Measurements from ENCODE around the gene MRPL39. TPM values are rescaled to one million over a fixed set of nuclear protein-coding genes. Genes with fewer than 3 reads are reported as not detected.

The MRPL39 gene
- total RNA-seq, 1 donor from 2014 or later, result 29.1 TPM

DNA sequence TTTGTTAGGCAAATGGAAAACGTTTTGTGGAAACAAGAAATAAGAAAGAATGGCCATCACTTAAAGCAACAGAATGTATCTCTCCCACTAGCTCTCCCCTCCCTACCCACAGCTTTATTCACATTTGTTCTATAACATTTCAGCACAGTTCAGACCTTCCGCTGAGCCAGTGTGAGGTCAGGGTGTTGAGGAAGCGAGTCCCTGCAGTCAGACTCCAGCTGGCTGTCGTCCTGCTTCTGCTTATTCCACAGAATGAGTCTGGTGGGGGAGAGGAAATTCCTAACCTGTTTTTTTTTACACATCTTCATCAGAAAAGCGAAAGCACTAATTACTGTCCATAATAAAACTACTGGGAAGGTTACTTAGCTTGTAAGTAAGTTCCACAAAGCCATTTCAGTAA, 39.0 kb downstream of the MRPL39 start:
- peak; percentile 77 to 89 for DNase-seq (ENCODE audit: low read depth in 2 of 2)

DNA sequence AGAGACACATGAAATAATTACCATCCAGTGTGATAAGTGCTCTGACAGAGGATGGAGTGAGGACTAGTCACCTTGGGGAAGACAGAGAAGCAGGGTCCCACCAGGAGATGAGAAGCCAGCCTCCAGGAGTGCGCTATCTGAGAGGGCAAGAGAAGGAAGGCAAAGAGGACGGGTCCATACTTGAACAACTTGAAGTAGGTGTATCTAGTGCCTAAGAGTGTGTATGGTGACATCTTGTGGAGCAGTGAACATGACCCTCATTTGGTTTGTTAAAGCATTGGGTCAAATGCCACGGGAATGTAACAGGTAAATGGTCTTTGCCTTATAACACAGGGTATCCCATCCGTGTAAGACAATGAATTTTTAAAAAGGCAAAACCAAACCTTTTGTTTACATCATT, 39.8 kb downstream of the MRPL39 start:
- no peak for DNase-seq (ENCODE audit: low read depth in 2 of 2)

DNA sequence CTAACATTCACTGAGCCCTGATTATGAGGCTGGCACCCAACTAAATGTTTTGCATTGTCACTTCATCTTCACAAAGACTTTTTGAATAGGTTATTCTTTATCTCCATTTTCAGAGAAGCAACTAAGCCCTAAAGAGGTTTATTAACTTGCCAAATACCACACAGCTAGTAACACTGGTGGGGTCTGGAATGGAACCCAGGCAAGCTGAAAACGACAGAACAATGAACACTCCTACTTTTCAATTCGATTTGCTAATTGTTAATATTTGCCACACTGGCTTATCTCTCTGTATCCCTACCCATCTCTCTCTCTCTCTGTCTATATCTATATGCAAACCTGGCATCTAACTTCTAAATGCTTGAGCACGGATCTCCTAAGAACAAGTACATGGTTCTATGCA, 40.6 kb downstream of the MRPL39 start:
- DNase-seq (ENCODE audit: low read depth in 2 of 2), result no peak

DNA sequence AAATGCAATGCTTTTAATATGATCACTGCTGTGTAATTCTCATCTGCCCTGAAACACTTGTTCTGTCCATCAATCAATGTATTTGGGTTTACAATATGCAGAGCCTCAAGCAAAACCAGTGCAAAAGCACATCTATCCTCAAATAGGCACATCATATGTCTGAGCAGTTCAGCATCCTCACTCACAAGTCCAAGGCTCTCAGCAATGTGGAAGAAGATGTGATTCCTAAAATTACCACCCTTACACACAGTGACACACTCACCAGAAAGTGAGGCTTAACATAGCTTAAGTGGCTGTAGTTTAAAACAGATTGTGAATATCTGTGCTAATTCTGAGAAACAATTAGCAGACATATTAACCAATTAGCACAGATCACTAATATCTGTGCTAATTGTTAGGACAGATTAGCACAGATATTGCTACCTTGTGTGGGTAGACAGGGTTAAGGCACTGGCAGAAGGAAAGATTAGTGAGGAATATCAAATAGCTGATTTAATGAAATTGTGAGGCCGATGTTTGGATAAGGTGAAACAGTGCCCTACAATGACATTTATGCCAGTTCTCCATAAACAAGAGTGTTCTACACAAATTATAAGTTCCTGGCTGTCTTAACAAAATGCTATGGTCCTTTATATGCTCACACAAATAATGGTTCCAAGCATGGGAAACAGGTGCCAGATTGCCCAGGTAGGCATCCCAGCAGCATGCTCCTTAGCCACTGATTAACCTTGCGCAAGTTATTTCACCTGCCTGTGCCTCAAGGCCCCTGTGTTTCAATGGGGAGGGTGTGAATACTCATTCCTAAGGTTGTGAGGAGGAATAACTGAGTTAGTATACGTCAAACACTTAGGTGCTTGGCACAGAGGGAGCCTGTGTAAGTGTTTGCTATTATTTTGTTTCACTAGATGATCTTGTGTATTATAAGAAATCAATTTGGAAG, 41.7 kb downstream of the MRPL39 start:
- DNase-seq (ENCODE audit: low read depth in 2 of 2), result no peak

DNA sequence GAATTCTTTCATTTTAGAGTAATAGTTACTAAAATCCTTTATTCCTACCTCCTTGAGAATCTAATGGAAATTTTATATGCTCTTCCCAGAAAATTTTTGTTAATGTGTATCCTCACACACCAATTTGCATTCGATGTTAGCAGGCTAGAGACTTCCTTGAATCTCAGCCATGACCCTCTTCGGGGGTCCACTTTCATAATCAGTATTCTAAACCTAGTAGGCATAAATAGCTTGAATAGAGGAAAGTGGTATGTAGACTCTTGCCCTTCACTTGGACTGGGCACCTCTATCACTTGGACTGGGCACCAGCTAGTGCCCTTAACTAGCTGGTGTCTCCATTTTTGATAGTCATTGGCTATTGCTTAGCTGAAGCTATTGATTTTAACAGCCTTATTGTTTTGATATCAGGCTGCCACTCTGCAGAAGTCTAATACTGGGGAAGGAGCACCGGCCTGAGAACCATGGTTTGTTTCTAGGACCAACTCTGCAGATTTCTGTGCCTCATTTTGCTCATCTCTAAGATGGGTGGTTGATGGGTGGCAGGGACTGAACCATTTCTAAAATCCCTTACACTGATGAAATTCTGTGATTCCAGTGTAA, 42.8 kb downstream of the MRPL39 start:
- no peak for DNase-seq (ENCODE audit: low read depth in 2 of 2)

DNA sequence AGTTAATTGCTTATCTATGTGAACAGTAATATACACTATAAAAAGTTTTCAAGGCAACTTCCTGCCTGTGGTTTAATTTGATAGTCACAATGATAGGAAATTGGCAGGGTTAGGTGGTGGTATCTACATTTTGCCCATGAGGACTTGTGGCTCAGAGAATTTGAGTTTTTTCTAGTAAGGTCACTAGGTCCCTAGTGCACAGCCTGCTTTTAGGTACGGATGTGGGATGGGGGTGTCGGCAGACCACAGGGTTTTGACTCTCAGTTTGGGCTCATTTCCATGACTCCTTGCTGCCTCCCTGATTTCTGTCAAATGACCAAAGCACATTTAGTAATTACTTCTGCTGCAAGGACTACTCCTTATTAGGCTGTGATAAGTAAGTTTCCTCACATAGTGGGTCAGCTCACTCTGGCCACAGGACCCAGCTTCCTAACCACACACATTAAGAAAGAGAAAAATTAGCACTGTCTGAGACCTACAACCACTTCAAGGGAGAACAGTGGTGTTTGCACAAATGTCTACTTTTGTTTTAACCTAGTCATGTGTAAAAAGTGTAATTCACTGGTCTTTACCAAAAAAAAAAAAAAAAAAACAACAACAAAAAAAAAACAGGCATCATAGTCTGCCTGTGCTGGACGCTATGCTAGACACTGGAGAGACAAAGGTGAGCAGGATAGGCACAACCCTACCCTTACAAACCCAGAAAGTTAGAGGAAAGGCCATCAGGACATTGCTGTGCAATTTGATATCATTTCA, 43.7 kb downstream of the MRPL39 start:
- no peak for DNase-seq (ENCODE audit: low read depth in 2 of 2)

DNA sequence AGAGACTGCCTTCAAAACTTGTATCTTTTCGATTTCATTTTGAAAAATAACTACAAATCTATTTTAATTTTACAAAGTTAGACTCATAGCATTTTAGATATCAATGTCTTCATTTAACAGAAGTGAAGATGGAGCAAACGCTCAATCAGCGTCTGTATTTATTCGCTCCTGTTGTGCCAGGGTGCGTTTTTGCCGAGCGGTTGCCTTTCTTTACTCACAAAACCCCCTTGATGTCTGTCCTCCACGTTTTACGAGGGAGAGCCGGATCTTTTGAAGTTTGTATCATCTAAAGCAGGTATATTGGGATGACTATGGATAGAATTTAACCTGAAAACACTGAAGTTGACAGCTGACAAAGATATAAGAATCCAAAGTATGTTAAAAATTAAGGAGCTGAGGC, 44.6 kb downstream of the MRPL39 start:
- DNase-seq (ENCODE audit: low read depth in 2 of 2), result no peak

DNA sequence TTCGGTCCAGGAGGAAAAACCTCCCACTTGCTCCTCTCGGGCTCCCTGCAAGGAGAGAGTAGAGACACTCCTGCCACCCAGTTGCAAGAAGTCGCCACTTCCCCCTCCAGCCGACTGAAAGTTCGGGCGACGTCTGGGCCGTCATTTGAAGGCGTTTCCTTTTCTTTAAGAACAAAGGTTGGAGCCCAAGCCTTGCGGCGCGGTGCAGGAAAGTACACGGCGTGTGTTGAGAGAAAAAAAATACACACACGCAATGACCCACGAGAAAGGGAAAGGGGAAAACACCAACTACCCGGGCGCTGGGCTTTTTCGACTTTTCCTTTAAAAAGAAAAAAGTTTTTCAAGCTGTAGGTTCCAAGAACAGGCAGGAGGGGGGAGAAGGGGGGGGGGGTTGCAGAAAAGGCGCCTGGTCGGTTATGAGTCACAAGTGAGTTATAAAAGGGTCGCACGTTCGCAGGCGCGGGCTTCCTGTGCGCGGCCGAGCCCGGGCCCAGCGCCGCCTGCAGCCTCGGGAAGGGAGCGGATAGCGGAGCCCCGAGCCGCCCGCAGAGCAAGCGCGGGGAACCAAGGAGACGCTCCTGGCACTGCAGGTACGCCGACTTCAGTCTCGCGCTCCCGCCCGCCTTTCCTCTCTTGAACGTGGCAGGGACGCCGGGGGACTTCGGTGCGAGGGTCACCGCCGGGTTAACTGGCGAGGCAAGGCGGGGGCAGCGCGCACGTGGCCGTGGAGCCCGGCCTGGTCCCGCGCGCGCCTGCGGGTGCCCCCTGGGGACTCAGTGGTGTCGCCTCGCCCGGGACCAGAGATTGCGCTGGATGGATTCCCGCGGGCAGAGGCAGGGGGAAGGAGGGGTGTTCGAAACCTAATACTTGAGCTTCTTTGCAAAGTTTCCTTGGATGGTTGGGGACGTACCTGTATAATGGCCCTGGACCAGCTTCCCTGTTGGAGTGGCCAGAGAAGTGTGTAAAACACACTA, 45.3 kb downstream of the MRPL39 start:
- DNase-seq (ENCODE audit: low read depth in 2 of 2), result peak in 1 of 2 donors; percentile 79

DNA sequence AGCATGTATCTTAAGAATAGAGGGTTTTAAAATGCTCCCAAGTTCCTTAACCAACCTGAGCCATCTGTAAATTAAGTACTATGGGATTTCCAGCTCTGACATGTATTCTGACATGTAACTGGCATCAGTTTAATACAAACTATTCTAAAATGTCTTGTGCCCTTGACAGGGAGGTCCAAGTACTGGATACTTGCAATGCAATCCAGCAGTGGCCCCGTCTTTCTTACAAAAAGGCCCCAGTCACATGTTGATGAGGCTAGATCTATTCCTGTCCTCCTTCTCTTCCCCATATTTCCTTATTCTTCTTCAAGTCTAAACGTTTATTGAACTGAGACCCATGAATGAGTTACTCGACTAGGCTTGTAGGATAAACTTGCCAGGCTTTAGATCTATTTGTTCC, 46.4 kb downstream of the MRPL39 start:
- no peak for DNase-seq (ENCODE audit: low read depth in 2 of 2)

DNA sequence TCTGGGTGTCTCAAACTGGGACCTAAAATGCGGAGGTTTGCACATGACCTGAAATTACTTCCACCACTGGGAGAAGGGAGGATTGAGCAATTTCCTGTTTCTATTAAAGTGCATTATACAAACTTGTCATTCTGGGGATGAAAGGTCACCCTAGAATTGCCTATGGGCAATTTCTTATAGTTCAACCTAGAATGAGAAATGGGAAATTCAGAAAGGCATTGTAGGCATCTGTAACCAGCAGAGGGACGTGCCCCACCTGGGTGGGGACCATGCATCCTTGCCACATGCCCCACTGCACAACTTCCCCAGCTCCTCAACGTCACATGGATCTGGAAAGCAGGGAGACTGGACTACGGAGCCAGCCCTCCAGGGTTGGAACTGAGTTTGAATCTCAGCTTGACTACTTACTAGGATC, 47.0 kb downstream of the MRPL39 start:
- DNase-seq (ENCODE audit: low read depth in 2 of 2), result no peak

DNA sequence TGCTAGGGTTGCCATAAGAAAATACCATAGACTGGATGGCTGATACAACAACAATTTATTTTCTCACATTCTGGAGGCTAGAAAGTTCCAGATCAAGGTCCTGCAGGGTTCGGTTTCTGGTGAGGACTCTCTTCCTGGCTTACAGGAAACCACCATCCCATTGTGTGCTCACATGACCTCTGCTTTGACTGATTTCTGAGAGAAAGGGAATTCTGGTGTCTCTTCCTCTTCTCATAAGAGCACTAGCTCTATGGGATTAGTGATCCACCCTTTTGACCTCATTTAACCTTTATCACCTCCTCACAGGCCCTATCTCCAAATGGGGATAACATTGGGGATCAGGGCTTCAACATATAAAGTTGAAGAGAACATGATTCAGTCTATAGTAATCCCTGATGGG, 47.5 kb downstream of the MRPL39 start:
- no peak for DNase-seq (ENCODE audit: low read depth in 2 of 2)

DNA sequence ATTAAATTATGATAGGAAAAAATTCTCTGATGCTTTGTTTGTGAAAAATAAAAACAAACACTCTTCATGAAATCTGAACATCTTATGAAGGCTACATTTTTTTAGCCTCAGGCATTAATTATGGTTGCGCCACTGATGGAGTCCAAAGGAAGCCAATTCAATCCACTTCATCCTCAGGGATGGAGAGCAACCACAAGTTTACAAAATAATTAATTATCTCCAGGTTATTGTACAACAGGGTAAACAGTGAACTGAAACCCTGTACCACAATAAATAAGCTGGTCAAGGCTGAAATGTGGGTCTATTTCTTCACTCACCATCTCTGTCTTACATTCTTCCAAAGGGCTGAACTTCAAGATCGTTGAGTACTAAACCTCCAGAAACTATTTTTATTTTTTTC, 49.2 kb downstream of the MRPL39 start:
- no peak for DNase-seq (ENCODE audit: low read depth in 2 of 2)

DNA sequence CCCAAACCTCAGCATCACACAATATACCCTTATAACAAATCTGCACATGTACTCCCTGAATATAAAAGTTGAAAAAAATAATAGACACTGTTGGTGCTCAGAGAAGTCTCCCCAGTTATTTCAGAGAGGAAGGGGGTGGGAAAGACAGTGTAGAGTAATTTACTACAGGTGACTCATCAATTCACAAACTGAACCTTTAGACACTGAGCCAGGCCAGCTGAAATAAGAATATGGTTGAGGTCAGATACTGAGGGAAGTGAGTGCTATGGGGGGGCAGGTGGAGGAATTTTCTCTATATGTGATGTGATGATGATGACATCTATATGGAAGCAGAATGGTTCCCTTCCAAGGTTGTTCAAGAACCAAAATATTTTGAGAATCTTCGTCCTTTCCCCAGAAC, 50.1 kb downstream of the MRPL39 start:
- DNase-seq (ENCODE audit: low read depth in 2 of 2), result no peak

DNA sequence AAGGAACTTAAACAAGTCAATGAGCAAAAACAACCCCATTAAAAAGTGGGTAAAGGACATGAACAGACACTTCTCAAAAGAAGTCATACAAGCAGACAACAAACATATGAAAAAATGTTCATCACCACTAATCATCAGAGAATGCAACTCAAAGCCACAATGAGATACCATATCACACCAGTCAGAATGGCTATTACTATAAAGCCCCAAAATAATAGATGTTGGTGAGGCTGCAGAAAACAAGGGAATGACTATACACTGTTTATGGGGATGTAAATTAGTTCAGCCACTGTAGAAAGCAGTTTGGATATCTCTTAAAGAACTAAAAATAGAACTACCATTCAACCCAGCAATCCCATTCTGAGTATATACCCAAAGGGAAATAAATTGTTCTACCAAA, 51.2 kb downstream of the MRPL39 start:
- DNase-seq (ENCODE audit: low read depth in 2 of 2), result no peak

DNA sequence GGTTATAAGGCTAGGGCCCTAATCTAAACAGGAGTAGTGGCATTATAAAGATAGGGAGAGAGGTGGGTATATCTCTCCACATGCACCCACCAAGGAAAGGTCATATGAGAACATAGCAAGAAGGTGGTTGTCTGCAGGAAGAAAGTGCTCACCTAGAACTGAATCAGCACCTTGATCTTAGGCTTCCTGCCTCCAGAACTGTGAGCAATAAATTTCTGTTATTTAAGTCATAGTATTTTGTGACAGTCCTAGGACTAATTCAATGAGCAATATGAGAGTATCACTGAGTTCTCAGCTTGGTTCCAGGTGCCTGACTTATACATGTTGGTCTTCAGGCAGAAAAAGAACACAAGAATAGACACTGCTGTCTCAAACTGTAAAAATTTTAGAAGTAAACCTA, 51.8 kb downstream of the MRPL39 start:
- no peak for DNase-seq (ENCODE audit: low read depth in 2 of 2)

DNA sequence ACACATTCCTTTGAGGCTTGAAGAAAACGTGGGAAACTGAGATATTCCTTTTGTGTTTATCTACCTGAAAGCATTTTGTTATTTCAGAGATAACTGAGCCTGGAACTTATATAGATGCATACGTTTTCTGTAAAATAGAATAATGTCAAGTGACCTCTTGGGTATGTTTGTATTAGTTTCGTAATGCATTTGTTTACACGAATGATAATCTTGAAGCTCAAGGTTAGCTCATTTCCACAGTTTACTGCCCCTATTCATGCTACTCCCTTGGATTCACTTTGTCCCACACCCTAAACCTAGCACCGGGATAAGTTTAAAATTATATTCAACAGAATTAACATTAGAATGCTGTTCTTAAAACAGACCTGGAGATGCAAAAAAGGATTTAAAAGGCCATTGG, 54.4 kb downstream of the MRPL39 start:
- no peak for DNase-seq (ENCODE audit: low read depth in 2 of 2)

DNA sequence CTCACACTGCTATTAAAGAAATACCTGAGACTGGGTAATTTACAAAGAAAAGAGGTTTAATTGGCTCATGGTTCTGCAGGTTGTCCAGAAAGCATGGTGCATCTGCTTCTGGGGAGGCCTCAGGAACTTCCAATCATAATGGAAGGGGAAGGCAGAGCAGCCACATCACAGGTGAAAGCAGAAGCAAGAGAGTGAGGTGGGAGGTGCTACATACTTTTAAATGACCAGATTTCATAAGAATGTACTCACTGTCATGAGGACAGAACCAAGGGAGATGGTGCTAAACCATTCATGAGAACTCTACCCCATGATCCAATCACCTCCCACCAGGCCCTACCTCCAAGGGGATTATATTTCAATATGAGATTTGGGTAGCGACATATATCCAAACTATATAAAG, 55.7 kb downstream of the MRPL39 start:
- no peak for DNase-seq (ENCODE audit: low read depth in 2 of 2)

DNA sequence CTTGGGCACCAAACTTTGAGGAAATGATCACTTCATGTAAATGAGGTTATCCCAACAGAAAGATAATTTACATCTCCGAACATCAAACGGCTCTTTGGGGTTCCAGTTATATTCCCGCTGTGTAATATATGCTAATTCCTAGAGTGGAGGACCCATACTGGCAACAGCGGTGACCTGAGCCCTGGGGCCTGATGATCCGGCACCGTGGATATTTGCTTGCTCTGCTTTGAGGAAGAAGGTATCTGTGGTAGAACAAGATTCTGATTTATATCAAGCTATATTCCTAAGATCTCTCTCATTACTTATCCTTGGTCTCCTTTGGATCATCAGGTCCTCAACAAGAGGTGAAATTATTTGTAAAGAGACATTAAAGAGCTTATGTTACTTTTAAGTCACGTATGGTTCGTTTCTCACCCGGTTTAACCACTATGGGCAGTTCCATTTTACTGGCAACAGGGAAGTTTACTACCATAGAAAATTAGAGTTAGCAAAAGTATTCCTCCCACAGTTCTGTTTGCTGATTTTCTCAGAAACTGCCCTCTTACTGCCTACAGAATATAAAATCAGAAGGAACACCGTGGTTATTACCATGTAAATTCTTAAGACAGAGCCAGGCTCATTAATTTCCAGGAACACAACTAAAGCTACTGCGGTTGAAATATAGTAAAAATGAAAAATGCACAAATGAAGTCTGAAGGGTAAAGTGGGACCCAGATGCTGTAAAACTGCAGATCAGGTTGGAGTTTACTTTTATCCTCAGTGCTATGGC, 56.7 kb downstream of the MRPL39 start:
- DNase-seq (ENCODE audit: low read depth in 2 of 2), result no peak

DNA sequence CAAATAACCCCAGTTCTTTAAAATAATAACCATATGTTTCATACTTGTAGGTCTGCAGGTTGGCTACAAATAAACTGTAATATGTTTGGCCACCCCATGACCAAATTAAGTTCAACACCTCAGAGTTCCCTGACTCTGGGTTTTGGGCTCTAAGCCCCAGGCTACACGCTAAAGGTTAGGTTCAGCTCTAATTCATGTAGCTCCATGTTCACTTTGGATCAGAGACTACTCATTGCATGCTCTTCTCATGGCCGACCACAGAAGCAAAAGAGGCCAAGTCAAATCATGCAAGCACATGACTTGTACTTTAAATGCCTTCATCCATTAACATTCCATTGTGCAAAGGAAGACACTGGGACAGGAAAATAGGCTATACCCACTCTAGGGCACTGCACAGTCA, 66.2 kb downstream of the MRPL39 start:
- no peak for DNase-seq (ENCODE audit: low read depth in 2 of 2)

DNA sequence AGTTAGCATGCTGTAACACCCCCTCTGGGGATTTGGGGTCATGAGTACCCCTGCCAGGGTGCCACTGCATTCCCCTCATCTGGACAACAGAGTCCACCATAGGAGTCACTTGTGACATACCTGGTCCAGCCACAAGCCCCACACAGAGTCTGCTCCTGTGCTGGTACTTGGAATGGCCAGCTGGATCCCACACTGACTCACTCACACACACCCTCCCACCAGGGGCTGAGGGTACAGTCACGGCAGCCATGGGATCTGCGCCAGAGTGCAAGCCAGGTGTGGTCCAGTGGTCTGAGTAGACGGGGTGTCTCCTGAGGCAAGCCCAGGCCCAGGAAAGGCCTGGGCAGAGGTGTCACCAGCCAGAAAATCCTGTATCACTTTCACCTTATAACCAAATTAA, 67.7 kb downstream of the MRPL39 start:
- no peak for DNase-seq (ENCODE audit: low read depth in 2 of 2)

All from dermis microvascular lymphatic vessel endothelial cell (primary cell).